Tibial nerve (tissue), 4 donors: Measurements from ENCODE around the gene C1QTNF9. TPM values are rescaled to one million over a fixed set of nuclear protein-coding genes. Genes with fewer than 3 reads are reported as not detected.
"Not testable (repeated sequence)": the region's sequence is repeated elsewhere in the genome, so short reads cannot be mapped to it uniquely, and the experiment has no call there.

Experiments used
- DNase-seq, 2 donors: peaks; one replicate each; pipeline ENCODE4 v3.0.0-alpha.2; 2019; ENCODE audit warnings: low spot score in 2 of 2
- H3K27ac ChIP-seq, 4 donors: fragments of 200-600 bp; sonication (generic) in 3 of 4; one replicate each; pipeline ENCODE4 v1.5.1; 2017 to 2019; ENCODE audit warnings: mild to moderate bottlenecking in 1 of 4
- H3K27me3 ChIP-seq, 2 donors: fragments of 200-600 bp; sonication (generic) in 1 of 2; one replicate each; pipeline versions ENCODE4 v1.5.1 to v1.6.0; 2017 to 2019
- H3K36me3 ChIP-seq, 3 donors: fragments of 200-600 bp; sonication (generic); one replicate each; pipeline ENCODE4 v1.5.1; 2018 to 2019
- H3K4me1 ChIP-seq, 4 donors: fragments of 200-600 bp; sonication (generic) in 3 of 4; one replicate each; pipeline ENCODE4 v1.5.1; 2017 to 2019
- H3K4me3 ChIP-seq, 4 donors: fragments of 200-600 bp; sonication (generic) in 3 of 4; one replicate each; pipeline ENCODE4 v1.5.1; 2017 to 2019; ENCODE audit warnings: mild to moderate bottlenecking in 1 of 4, moderate library complexity in 1 of 4
- H3K9me3 ChIP-seq, 4 donors: fragments of 200-600 bp; sonication (generic) in 3 of 4; one replicate each; pipeline ENCODE4 v1.5.1; 2017 to 2019
- EP300 ChIP-seq, 2 donors: sonication (generic); formaldehyde crosslinking; IDR thresholded peaks; one replicate each; pipeline ENCODE4 v1.6.1; 2017; ENCODE audit warnings: antibody characterized with exemption in 2 of 2, mild to moderate bottlenecking in 1 of 2
- POLR2A ChIP-seq, 2 donors: fragments of 450-650 bp; IDR thresholded peaks; one replicate each; pipeline ENCODE4 v1.6.1; 2017; ENCODE audit warnings: antibody characterized with exemption in 2 of 2, mild to moderate bottlenecking in 2 of 2, moderate library complexity in 2 of 2
- WGBS, 2 donors: methylation state at CpG; one replicate each; pipeline ENCODE4 v1.1.5; 2018; 5-methylcytosine and 5-hydroxymethylcytosine counted together
- total RNA-seq, 4 donors: library from RNA; depleted of rRNA; stranded (reverse); fragments of >200 nt; gene quantifications; one replicate each; pipeline ENCODE4 v1.1.0, GENCODE V29; 2016
- TF ChIP-seq, protein P1 (sequence below), 5 experiments: fragments of 200-600 bp in 3 of 5; fragments of 450-650 bp in 2 of 5; sonication (generic) in 3 of 5; IDR thresholded peaks; one replicate each; pipeline ENCODE4 v1.5.1; 2016 to 2019; ENCODE audit warnings: antibody characterized with exemption in 5 of 5, mild to moderate bottlenecking in 3 of 5, moderate library complexity in 2 of 5

Gene C1QTNF9
- total RNA-seq, 4 donors from 2014 or later = 0.63 to 5.9 TPM; not detected in 2

DNA sequence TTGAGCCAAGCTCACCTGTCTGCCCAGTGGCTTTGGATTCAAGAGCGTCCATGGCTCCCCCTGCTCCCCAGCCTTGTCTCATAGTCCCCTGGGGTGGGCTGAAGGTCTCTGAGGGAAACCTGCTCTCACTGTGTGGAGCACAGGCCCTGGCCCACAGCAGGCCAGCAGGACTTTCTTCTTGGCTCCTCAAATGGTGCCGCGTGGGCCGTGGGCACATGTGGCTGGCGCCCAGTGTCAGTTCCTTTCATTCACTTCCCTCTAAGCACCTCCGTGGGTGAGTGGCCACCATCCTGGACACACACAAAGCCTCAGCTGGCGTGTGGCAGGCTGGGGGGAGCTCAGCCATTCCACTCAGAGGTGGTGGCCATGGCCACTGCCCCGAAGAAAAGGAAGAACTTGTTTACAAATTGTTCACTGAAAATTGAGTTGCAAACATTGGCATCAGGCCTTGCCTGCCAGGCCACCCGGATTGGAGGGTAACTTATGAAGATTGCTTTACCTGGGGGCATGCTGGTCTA is 53.1 kb downstream of the C1QTNF9 start:
- no peak for TF ChIP-seq POLR2A (IDR thresholded peaks at IDR 0.05)
- 80 to 90% methylated on average over 8 to 9 of the region's 9 CpGs for WGBS, 2 donors
- H3K4me1 ChIP-seq = no peaks in the 10 kb centered on the region
- no peaks in the 10 kb centered on the region for H3K36me3 ChIP-seq
- no peak for DNase-seq
- no peaks in the 10 kb centered on the region for H3K9me3 ChIP-seq
- H3K4me3 ChIP-seq = no peak overlapping the region
- no peak overlapping the region for H3K27ac ChIP-seq
- H3K27me3 ChIP-seq = no peaks in the 10 kb centered on the region

DNA sequence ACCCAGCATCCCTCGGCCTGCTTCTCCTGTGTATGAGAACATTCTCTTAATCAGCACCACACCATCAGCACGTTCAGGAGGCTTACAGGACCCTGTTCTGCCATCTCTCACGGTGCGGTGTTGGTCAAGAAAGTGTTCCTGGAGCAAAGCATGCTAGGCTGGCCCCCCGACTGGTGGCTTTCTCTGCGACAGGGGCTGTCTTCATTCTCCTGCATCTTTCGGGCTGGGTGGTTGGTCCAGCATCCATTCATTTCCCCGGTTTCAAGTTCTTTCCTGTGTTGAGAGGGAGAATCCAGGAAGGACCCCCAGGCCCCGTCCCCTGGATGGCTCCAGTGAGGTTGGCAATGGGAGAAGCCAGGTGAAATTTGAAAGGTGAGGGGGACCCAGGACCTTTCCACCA is 55.8 kb downstream of the C1QTNF9 start:
- Histone ChIP-seq H3K9me3 (no peaks in the 10 kb centered on the region), H3K36me3 (no peaks in the 10 kb centered on the region), H3K27me3 (no peaks in the 10 kb centered on the region), H3K4me1 (no peaks in the 10 kb centered on the region), H3K27ac (no peak overlapping the region), H3K4me3 (no peak overlapping the region)
- DNase-seq = no peak
- no peak for TF ChIP-seq POLR2A (IDR thresholded peaks at IDR 0.05)
- TF ChIP-seq, protein P1, sequence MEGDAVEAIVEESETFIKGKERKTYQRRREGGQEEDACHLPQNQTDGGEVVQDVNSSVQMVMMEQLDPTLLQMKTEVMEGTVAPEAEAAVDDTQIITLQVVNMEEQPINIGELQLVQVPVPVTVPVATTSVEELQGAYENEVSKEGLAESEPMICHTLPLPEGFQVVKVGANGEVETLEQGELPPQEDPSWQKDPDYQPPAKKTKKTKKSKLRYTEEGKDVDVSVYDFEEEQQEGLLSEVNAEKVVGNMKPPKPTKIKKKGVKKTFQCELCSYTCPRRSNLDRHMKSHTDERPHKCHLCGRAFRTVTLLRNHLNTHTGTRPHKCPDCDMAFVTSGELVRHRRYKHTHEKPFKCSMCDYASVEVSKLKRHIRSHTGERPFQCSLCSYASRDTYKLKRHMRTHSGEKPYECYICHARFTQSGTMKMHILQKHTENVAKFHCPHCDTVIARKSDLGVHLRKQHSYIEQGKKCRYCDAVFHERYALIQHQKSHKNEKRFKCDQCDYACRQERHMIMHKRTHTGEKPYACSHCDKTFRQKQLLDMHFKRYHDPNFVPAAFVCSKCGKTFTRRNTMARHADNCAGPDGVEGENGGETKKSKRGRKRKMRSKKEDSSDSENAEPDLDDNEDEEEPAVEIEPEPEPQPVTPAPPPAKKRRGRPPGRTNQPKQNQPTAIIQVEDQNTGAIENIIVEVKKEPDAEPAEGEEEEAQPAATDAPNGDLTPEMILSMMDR (IDR thresholded peaks at IDR 0.05) = no peak
- no peak for TF ChIP-seq EP300 (IDR thresholded peaks at IDR 0.05)
- 85 to 86% methylated on average over 9 of the region's 9 CpGs for WGBS, 2 donors

DNA sequence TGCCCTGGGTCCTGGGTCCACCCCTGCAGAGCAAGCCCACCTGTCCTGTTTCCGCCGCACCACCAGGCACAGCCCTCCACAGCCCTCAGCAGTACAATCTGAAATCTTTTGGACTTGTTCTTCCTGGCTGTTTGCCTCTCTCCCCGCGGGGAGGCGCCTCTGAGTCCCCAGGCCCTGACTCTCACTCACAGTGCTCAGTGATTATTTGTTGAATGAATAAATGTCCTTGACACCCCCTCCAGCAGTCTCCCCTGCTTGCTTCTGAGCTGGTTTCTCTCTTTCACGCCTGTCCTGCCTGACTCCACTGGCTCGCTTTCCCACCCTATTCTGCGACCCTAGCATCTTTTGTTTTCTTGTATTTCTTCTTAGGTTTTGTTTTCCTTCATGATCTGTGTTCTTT is 56.9 kb downstream of the C1QTNF9 start:
- H3K9me3 ChIP-seq, H3K4me3 ChIP-seq, DNase-seq, H3K36me3 ChIP-seq, H3K27me3 ChIP-seq, H3K4me1 ChIP-seq, H3K27ac ChIP-seq: not testable (repeated sequence)
- WGBS, 2 donors = 89 to 95% methylated on average over 6 to 8 of the region's 8 CpGs

DNA sequence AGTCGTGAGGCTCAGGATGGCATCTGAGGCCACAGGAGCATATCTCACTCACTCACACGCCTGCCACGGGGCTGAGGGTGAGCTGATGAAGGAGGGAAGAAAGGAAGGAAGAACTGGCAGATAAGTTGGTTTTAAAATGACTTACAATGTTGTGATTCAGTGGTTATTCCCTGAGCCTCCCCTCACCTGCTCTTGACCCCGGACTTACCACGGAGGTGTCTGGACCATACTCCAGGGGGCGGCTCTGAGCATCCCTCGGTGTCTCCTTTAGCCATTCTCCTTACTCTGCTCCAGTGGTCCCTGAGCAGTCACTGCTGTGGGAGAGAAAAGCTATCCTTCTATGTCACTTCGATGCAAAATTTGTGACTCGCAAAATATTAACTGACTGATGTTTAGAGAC is 61.9 kb downstream of the C1QTNF9 start:
- not testable (repeated sequence) for H3K27me3 ChIP-seq, H3K27ac ChIP-seq, H3K36me3 ChIP-seq, H3K4me3 ChIP-seq, H3K4me1 ChIP-seq, DNase-seq, H3K9me3 ChIP-seq
- WGBS, 2 donors = 77 to 86% methylated on average over 9 of the region's 9 CpGs

Other genes starting within 250 kb of the C1QTNF9 start
- 10 to 100 TPM; 35.0 to 96.0 (median 51.7) TPM for gene SPATA13, start 148.9 kb upstream of the C1QTNF9 start, total RNA-seq
- gene PARP4, start 203.2 kb downstream of the C1QTNF9 start, total RNA-seq = 10 to 100 TPM; 44.4 to 51.0 (median 46.8) TPM